Adrenal gland (tissue), 12 donors: ENCODE measurements around the gene ZNF804A. TPM values are rescaled to one million over a fixed set of nuclear protein-coding genes. Genes with fewer than 3 reads are reported as not detected.

ENCODE experiments used
- DNase-seq, 7 donors: peaks; one replicate each; pipeline ENCODE4 v3.0.0-alpha.2; 2019 to 2020
- H3K27ac ChIP-seq, 5 donors: fragments of 200-600 bp; sonication (generic) in 4 of 5; 1 replicate in 3 of 5; 2 replicates in 2 of 5; pipeline versions ENCODE4 v1.5.1 to v1.8.0; 2016 to 2020; ENCODE audit warnings: mild to moderate bottlenecking in 1 of 5
- H3K27me3 ChIP-seq: fragments of 200-600 bp; 2 replicates; pipeline ENCODE4 v1.8.0; 2021
- H3K36me3 ChIP-seq, 2 donors: fragments of 200-600 bp; replicated peaks in 1 of 2; 1 replicate in 1 of 2; 2 replicates in 1 of 2; pipeline versions ENCODE4 v1.5.1 to v1.8.0; 2018 to 2022
- H3K4me1 ChIP-seq, 2 donors: fragments of 200-600 bp; replicated peaks in 1 of 2; 1 replicate in 1 of 2; 2 replicates in 1 of 2; pipeline versions ENCODE4 v1.5.1 to v1.8.0; 2018 to 2021
- H3K4me3 ChIP-seq, 4 donors: fragments of 200-600 bp; sonication (generic) in 3 of 4; one replicate each; pipeline ENCODE4 v1.5.1; 2016 to 2018
- H3K9me3 ChIP-seq, 3 donors: fragments of 200-600 bp; sonication (generic) in 1 of 3; replicated peaks in 1 of 3; 1 replicate in 2 of 3; 2 replicates in 1 of 3; pipeline versions ENCODE4 v1.5.1 to v1.8.0; 2016 to 2021
- POLR2A ChIP-seq, 2 donors: fragments of 450-650 bp; IDR thresholded peaks; one replicate each; pipeline ENCODE4 v1.6.1; 2017; ENCODE audit warnings: antibody characterized with exemption in 2 of 2, mild to moderate bottlenecking in 2 of 2, moderate library complexity in 1 of 2
- WGBS, 4 donors: extraction: QIAGEN DNeasy Blood & Tissue Kit in 2 of 4; methylation state at CpG; one replicate each; pipeline versions ENCODE4 v1.1.5 to v1.1.7; 2013 to 2017; 5-methylcytosine and 5-hydroxymethylcytosine counted together
- intact Hi-C, 2 donors: fragments of 100-400 bp; cut with DNase I; formaldehyde crosslinking; loops; one replicate each; pipeline versions ENCODE4 v1.14.1 to v1.15.0; 2022 to 2023
- polyA plus RNA-seq, 3 donors: library from polyadenylated mRNA; stranded (reverse); fragments of 200-250 nt in 2 of 3; fragments of 350-450 nt in 1 of 3; fragmentation: Illumina TruSeq in 1 of 3; extraction: RNeasy Lipid Tissue Mini Kit (QIAGEN cat#74804) in 1 of 3; gene quantifications; one replicate each; pipeline ENCODE4 v1.2.3, GENCODE V29; 2013 to 2014
- total RNA-seq, 9 donors: library from RNA; depleted of rRNA in 4 of 9; stranded (reverse); fragments of >200 nt in 4 of 9; fragments of 120-200 nt in 1 of 9; fragmentation: NEBNext Ultra II Directional in 1 of 9; extraction: Animal tissue kit (Norgen Biotek cat#: 25700) in 1 of 9; gene quantifications; one replicate each; pipeline versions ENCODE4 v1.1.0 to v1.2.4, GENCODE V29; 2013 to 2023
- TF ChIP-seq, protein P1 (sequence below), 6 experiments: fragments of 450-650 bp in 4 of 6; fragments of 200-600 bp in 2 of 6; sonication (generic) in 1 of 6; IDR thresholded peaks; 1 replicate in 5 of 6; 2 replicates in 1 of 6; pipeline versions ENCODE4 v1.5.1 to v1.8.0; 2016 to 2021; ENCODE audit warnings: antibody characterized with exemption in 6 of 6, mild to moderate bottlenecking in 2 of 6, moderate library complexity in 1 of 6
- donor health status: healthy with polysubstance abuse.
- donor health status: Bipolar disorder and iron deficiency.
- donor health status: DM: yes; HTN: yes; CAD: no.
- donor health status: DM: no; HTN: no; CAD: no.
- donor health status: DM: no; HTN: no; CAD: no.
- donor health status: DM: yes; HTN: yes; CAD: no.

The ZNF804A gene
- total and polyA plus RNA-seq, 12 donors, result 0.07 to 0.89 (median 0.14) TPM; not detected in 1

- no peaks in the 10 kb centered on the region for H3K36me3 ChIP-seq
- no peaks in the 10 kb centered on the region for H3K27me3 ChIP-seq
- intact Hi-C loops, result no loop called here
- H3K27ac ChIP-seq, result no peak overlapping the region
- no peaks in the 10 kb centered on the region for H3K4me1 ChIP-seq
- no peaks in the 10 kb centered on the region for H3K9me3 ChIP-seq
- TF ChIP-seq POLR2A (IDR thresholded peaks at IDR 0.05), result no peak
- TF ChIP-seq, protein P1, sequence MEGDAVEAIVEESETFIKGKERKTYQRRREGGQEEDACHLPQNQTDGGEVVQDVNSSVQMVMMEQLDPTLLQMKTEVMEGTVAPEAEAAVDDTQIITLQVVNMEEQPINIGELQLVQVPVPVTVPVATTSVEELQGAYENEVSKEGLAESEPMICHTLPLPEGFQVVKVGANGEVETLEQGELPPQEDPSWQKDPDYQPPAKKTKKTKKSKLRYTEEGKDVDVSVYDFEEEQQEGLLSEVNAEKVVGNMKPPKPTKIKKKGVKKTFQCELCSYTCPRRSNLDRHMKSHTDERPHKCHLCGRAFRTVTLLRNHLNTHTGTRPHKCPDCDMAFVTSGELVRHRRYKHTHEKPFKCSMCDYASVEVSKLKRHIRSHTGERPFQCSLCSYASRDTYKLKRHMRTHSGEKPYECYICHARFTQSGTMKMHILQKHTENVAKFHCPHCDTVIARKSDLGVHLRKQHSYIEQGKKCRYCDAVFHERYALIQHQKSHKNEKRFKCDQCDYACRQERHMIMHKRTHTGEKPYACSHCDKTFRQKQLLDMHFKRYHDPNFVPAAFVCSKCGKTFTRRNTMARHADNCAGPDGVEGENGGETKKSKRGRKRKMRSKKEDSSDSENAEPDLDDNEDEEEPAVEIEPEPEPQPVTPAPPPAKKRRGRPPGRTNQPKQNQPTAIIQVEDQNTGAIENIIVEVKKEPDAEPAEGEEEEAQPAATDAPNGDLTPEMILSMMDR (IDR thresholded peaks at IDR 0.05), result no peak
- DNase-seq, result no peak
- WGBS, 4 donors, result 86 to 92% (median 91%) methylated on average over 4 of the region's 4 CpGs
- no peak overlapping the region for H3K4me3 ChIP-seq
Measured at GRCh38 chr2:184906160-184906559, 307.8 kb downstream of the ZNF804A start.

DNA sequence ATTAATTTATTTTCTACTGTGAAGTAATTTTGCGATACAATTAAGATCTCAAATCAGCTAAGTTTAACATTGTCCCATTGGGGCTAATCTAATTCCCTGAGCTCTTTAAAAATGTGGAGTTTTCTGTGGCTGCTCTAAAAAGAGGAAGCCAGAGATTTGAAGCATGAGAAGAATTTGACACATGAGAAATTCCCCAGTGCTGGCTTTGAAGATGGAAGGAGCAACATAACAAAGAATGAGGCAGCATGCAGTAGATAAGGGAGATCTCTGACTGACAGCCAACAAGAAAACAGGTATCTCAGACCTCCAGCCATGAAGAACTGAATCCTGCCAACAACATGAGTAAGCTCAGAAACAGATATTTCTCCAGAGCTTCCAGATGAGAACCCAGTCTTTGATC, 308.4 kb downstream of the ZNF804A start:
- Histone ChIP-seq H3K36me3 (no peaks in the 10 kb centered on the region), H3K4me1 (no peaks in the 10 kb centered on the region), H3K4me3 (no peak overlapping the region), H3K9me3 (no peaks in the 10 kb centered on the region), H3K27ac (no peak overlapping the region), H3K27me3 (no peaks in the 10 kb centered on the region)
- TF ChIP-seq POLR2A (IDR thresholded peaks at IDR 0.05), result no peak
- TF ChIP-seq, protein P1 (IDR thresholded peaks at IDR 0.05), result no peak
- intact Hi-C loops, result no loop called here
- no peak for DNase-seq
- 80 to 89% (median 86%) methylated on average over 1 of the region's 1 CpG for WGBS, 4 donors

DNA sequence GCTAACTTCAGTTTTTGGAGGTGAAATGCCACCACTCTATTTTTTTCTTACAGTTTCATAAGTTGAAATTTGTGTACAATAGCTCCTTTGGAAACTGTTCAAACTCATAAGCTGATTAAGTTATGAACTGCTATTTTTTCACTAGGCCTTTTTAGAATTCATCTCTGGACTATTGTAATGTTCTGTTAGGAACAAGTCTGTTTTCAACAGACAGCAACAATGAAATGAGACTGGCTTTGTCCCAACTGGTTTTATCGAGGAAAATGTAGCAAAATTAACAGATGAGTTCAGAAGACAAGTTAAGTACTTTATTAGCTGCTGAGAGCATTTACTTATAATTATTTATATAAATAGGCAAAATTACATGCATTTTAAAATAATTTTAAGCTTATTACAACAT, 310.6 kb downstream of the ZNF804A start:
- Histone ChIP-seq H3K4me3 (no peak overlapping the region), H3K27ac (no peak overlapping the region), H3K27me3 (no peaks in the 10 kb centered on the region), H3K36me3 (no peaks in the 10 kb centered on the region), H3K9me3 (no peaks in the 10 kb centered on the region), H3K4me1 (no peaks in the 10 kb centered on the region)
- intact Hi-C loops, result no loop called here
- WGBS, 4 donors, result 64 to 74% (median 69%) methylated on average over 1 of the region's 1 CpG
- DNase-seq, result no peak
- no peak for TF ChIP-seq POLR2A (IDR thresholded peaks at IDR 0.05)
- TF ChIP-seq, protein P1 (IDR thresholded peaks at IDR 0.05), result no peak

DNA sequence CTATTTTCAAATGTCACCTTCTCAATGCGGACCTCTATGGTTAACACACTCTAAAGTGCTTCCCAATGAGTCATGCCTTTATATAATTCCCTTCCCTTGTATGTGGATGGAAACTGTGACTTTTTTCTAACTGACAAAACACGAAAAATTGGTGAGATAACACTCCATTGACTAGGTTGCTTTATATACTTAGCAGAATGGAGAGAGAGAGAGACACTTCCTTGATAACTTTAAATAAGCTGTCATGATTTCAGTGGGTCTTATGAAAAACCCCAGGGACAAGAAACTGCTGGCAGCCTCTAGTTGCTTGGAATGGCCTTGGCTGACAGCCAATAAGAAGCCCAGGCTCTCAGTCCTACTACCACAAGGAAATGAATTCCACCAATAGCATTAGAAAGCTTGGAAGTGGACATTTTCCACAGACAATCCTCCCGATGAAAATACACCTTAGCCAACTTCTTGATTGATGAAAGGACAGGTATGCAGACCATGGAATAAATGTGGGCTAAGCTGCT, 322.2 kb downstream of the ZNF804A start:
- intact Hi-C loops, result no loop called here
- no peaks in the 10 kb centered on the region for H3K4me1 ChIP-seq
- no peak for DNase-seq
- H3K9me3 ChIP-seq, result peaks cover 0 to 9% (median 0%) of the 10 kb centered on the region in 3 donors
- WGBS, 4 donors, result 39 to 74% (median 67%) methylated on average over 3 of the region's 3 CpGs
- no peaks in the 10 kb centered on the region for H3K27me3 ChIP-seq
- no peaks in the 10 kb centered on the region for H3K36me3 ChIP-seq
- no peak overlapping the region for H3K4me3 ChIP-seq
- TF ChIP-seq POLR2A (IDR thresholded peaks at IDR 0.05), result no peak
- TF ChIP-seq, protein P1 (IDR thresholded peaks at IDR 0.05), result no peak
- no peak overlapping the region for H3K27ac ChIP-seq
